Activated T-helper 9 cell treated with anti-CD3 and anti-CD28 coated beads, Interleukin-2, amount 50 U/mL, for 16 hours (primary cell): Measurements from ENCODE around the gene LRP1B.
"Not testable (repeated sequence)": the region's sequence is repeated elsewhere in the genome, so short reads cannot be mapped to it uniquely, and the experiment has no call there.

Experiments
- DNase-seq: peaks from one replicate; pipeline ENCODE4 v3.0.0-alpha.2; 2020; ENCODE audit warnings: low read depth

The LRP1B gene

DNA sequence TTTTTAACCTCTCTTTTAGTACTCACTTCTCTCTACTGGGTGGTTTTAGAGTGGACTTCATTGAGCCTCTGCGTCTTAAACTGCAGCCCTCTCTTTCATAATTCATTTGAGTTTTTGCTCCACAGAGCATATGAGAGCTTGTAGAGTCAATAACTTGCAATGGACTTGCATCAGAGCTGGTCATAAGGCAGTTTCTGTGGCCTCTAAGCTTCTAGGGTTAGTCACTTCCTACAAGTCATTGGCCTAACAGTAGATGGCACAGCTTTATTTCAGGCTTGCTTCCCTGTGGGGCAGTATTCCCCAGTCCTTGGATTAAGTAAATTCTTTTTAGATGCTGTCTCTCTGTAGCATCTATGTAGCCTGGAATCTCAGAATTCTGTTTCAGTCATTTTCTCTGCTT lies 1435.7 kb downstream of the LRP1B start:
- no peak for DNase-seq

DNA sequence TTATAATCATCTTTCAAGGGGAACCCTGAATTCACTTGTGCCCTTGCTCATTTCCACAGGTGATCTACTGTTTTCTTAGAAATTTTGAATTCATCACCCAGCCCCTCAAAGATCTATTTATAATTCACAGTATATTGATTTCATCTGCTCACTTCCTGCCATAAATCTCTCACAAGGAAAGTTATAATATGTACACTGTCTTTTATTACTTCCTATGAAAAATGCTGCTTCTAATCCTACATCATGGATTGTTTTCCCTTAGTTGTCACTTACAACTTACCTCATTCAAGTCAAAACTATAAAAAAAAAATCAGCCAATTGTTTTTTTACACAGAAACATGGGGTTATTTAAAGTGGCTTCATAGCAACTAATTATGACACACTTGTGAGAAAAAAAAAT lies 1443.0 kb downstream of the LRP1B start:
- DNase-seq, result no peak

DNA sequence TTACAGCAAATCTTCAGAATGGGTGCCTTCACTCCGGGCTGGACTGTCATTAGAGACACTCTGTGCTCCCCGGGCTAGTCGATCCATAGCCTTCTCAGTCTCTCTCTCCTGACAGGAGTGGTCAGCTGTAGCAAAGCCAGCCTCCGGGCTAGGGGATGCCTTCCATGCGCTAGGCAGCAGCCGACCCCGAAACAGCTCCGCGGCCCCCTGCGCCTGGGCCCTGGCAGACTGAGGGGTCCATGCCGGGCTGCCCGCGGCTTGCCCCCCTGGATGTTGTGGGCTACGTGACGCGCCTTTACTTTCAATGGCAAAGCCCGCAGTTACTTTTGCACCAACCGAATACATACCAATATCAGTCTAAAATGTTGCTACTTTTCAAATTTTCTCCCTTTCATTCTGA lies 1447.2 kb downstream of the LRP1B start:
- no peak for DNase-seq

DNA sequence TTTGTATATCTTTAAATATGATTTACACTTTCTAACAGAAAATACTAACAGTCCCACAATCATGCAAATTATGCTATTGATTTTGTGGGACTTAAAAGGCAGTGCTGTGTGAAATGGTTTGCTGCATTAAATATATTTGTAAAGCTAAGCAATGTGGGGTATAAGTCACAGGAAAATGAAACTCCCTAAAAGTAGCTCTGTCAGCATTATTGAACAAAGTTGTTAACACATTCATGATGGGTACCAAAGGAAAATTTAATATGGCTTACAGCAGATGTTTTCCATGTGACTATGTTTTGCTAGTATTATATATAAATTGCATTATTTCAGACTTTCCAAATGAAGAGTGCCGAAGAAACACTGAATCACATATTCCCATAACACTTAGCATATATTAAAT lies 1450.0 kb downstream of the LRP1B start:
- no peak for DNase-seq

DNA sequence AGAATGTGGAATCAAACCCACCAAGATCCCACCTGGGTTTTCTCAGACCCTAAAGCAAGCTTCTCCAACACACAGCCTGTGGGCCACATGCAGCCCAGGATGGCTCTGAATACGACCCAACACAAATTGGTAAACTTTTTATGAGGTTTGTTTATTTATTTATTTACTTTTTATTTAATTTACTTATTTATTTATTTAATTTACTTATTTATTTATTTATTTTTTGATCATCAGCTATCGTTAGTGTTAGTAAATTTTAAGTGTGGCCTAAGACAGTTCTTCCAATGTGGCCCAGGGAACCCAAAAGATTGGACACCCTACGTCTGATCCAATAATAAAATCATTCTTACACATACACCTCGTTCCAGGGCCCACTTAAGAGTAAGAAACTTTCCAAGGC lies 1451.1 kb downstream of the LRP1B start:
- no peak for DNase-seq

DNA sequence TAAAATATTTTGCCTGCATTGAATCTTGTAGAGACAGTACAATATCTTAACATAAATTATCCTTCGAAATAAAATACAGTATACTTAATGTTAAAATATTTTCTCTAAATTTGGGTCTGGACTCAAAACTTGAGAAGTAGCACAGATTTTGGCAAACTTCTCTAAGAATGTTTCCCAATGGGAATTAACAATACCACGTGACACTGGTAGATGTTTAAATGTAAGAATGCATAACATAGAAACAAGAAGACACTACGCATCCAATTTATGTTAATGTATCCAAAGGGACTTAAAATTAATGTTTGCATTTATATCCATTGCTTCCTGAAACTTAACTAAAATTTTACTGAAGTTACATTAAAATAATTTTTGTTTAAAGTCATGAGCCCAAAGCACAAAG lies 1460.9 kb downstream of the LRP1B start:
- no peak for DNase-seq

DNA sequence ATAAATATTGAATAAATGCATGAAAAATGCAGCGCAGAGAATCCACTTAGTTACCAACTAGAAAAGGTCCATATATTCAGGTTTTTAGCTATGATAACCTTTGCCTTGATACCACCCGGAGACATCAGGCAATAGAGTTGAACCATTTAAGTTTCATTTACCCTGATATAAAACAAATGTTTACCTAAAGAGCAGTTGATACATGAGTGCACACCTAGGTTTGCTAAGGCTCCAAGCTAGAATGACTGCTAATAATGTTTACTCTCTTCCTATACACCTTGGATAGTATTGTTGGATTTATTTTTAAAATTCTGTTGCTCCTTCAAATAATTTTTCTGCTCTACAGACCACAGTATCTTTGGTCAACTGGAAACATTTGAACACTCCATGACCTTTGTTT lies 1463.6 kb downstream of the LRP1B start:
- DNase-seq, result no peak

DNA sequence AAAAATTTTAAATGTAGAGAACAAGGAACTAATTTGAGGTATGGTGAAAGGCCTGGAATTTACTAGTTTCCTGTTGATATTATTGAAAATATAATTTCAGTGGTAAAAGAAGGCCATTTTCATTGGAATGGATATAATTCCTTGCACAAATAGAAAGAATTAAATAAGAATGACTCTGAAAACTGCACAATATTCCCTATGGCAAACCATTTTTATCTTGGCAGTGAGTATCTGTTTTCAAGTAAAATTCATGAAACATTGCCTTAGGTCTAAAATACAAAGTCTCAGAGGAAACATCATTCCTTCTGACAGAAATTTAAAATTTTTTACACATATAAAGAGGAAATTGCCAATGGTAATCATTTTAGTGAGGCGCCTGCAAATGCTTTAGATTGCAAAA lies 1468.3 kb downstream of the LRP1B start:
- no peak for DNase-seq

DNA sequence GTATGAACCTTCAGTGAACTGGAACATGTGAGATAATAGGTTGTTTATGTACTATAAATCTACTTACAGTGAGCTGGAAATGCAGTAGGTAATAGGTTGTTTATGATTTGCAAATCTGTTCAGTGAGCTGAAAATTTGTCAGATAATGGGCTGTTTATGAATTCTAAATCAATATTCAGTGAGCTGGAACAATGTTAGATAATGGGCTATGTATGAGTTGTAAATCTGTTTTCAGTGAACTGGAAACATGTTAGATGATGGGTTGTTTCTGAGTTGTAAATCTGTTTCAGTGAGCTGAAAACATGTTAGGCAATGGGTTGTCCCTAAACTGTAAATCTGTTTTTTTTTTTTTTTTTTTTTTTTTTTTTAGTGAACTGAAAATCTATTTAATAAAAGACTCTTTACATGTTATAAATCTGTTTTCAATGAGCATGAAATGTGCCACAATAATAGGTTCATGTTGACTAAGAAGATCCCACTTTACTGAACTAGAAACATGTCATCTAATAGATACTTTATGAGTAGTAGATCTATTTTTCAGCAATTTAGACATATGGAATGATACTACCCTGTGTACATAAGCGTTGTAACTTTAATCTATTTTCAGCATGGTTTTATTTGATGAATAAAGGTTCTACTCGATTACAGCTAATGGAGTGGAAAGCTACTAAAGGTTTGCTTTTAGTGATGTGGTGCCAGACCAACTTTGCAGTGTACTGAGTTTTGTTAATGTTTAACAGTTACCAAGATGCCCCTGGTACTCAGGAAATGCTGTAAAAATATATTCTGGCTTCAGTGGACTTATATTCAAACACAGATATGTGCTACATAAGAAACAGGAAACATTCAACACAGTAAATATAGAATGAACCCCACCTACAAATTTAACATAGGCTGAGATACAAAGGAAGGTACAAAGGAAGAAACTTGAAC lies 1471.8 kb downstream of the LRP1B start:
- no peak for DNase-seq

DNA sequence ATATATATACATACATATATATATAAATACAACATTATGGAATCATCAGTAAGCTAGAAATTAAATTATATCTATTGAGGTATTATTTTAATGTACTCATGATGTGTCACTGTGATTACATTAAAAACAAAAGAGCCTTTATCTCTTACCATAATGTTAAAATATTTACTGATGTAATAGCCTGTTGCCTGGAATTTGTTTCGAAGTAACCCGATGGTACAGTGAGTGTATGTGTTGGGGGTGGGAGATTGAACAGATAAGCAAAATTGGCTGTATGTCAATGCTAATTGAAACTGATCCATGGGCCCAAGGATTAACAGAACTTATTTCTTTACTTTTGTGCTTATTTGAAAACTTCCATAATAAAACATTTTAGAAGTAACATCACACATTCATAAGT lies 1473.2 kb downstream of the LRP1B start:
- DNase-seq, result no peak

DNA sequence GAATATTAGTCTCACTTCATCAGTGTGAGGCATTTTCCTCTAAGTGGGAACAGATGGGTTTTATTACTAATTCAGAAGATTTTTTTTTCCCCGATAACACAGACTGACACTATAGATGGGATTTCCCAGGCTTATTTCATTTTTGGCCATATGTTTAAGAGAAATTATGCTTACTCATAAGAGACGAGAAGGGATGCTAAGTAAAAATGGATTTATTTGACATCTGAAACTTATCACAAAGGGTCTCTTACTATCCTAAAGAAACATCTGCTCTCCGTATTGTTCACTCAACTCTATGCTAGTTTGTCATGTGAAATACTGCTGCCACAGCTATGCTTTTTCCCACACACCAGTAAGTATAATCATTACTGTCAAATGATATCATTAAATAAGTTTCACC lies 1476.3 kb downstream of the LRP1B start:
- DNase-seq, result no peak

DNA sequence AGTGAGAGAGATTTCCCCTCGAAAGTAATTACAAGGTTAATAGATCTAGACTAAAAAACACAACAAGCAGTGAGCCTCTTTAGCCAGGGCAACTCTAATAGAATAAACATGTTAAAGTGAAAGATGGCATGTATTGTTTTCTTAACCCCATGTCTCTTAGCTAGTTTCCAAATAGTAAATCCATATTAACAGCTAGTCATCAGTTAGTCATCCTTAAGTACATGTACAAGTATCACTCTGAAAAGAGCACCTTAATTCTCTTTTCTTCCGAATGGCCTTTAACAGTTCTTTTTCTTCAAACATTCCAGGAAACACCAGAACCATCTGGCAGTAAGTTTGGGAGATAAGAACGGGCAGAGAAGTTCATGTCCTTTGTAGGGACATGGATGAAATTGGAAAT lies 1480.0 kb downstream of the LRP1B start:
- DNase-seq, result no peak

DNA sequence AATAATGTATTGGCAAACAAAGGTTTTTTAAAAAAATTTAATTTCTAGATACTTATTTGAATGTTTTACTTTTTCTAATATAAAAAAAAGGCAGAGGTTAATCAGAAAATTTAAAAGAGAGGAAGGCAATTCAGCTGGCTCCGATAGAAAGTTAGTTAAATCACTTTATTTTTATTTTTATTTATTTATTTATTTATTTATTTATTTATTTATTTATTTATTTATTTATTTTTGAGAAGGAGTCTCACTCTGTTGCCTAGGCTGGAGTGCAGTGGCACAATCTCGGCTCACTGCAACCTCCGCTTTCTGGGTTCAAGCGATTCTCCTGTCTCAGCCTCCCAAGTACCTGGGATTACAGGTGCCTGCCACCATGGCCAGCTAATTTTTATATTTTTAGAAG lies 1480.7 kb downstream of the LRP1B start:
- not testable (repeated sequence) for DNase-seq

DNA sequence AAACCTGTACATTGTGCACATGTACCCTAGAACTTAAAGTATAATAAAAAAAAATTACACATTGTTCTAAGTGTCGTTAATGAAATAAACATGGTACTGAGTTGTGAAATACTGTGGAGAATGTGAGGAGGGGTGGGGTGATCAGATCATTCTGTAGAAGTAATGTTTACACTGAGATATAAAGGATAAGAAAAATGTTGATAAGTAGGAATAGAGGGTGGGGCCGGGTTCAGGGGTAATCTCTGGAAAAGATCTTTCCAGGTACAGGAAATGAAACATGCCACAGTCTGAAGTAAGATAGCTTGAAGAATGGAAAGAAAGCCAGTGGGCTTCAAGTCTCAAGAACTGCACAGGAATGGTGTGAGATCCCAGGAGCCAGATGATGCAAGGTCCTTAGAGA lies 1482.4 kb downstream of the LRP1B start:
- no peak for DNase-seq

DNA sequence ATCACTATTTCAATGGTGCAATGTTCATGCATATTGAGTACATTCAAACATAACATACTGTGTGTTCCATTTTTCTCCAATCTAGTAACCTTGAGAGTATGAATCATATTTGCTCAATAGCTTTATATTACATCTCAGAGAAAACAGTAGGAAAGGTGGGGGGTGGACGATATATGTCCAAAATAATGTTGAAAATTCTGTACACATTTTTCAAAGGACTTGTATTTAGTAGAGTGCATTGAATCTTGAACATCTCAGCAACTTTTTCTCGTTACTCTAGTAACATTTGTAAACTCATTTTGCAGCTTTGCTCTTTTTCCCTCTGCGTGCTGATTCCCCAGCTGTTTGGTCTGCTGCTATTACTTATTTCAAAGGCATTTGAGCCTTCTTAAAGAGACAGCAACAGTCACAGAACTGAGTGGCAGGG lies 1487.0 kb downstream of the LRP1B start:
- no peak for DNase-seq

DNA sequence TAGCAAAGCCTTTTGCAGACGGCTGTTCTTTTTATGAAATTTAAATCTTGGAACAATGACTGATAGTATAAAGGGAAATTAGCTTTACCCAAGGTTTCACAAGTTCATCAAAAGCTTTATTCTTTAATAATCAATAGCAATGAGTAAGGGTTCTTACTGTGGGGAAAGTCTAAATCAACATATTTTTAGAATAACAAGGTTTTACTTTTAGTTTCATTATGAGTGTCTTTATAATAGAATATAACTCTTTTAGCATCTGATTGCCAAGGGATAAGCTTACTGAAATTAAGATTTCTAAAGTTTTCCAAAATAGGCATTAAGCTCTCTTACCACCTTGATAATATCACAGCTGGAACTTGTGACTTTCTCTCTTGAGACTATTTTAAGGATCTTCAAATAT lies 1489.7 kb downstream of the LRP1B start:
- no peak for DNase-seq

DNA sequence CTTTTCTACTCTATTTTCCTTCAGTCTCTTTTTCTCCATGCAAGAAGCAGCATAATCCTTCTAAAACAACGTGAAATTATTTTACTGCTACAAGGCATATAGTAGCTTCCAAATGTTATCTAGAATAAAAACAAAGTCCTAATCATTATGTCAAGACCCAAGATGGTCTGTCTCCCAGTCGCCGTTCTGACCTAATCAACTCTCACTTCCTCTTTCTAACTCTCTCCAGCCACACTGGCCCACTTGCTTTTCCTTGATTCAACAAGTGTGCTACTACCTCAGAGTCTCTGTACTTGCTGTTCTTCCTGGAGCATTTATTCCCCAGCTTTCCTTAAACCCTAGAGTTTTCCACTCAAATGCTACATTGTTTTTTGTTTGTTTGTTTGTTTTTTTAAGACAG lies 1491.2 kb downstream of the LRP1B start:
- DNase-seq, result no peak

DNA sequence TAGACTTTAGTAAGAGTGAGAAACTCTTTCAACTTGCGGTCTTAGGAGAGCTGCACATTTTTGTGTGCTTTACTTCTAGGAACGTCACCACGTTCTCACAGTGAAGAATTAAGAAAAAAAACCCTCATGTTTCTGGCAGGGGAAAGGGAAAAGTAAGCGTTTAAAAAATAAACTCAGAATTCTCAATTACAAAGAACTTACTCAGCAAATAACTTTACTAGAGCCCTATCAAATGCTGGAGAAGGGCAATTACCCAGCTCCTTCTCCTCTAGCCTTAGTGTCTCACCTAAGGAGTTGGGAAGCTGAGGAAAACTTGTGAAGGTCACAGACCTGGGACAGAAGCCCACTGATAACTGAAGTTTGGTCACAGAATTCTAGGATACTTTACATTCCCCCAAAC lies 1500.3 kb downstream of the LRP1B start:
- no peak for DNase-seq

DNA sequence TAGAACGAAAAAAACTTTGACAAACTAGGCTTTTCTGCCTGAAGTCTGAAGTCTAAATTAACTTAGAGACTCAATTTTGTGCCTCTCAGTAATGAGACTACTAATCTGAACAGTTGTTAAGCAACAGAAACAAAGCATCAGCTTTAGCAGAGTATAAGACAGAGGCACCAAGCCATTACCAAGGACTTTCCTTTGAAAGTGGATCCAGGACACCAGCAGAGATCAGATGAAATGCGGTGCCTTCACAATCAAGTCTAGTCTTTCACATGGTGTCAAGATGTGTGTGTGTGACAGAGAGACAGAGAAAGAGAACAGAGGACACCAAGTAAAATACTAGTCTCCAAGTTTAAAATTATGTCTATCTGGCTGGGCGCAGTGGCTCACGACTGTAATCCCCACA lies 1502.9 kb downstream of the LRP1B start:
- no peak for DNase-seq

DNA sequence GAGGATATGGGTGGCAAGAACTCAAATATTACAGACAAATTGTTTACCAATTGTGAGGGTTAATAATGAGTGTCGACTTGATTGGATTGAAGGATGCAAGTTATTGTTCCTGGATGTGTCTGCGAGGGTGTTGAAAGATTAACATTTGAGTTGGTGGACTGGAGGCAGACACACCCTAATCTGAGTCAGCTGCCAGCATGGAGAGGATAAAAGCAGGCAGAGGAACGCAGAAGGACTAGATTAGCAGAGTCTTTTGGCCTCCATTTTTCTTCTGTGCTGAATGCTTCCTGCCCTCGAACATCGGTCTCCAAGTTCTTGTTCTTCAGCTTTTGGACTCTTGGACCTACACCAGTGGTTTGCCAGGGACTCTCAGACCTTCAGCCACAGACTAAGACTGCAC lies 1503.7 kb downstream of the LRP1B start:
- no peak for DNase-seq

DNA sequence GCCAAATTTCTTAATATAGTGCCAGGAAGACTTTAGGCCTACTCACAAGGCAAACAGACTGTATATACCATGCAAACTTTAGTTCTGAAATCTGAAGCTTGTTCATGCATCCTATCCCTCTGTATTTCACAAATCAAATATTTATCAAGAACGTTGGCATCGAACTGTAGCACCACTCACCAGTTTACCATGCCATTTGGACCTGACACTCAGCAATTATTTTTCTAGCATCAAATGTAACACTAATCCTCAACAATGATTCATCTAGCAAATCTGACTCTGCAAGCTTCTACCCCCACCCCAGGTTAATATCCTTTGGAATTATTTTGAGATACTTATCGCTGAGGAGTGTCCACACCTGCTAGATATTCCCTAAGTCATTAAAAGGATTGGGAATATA lies 1506.6 kb downstream of the LRP1B start:
- DNase-seq, result no peak

DNA sequence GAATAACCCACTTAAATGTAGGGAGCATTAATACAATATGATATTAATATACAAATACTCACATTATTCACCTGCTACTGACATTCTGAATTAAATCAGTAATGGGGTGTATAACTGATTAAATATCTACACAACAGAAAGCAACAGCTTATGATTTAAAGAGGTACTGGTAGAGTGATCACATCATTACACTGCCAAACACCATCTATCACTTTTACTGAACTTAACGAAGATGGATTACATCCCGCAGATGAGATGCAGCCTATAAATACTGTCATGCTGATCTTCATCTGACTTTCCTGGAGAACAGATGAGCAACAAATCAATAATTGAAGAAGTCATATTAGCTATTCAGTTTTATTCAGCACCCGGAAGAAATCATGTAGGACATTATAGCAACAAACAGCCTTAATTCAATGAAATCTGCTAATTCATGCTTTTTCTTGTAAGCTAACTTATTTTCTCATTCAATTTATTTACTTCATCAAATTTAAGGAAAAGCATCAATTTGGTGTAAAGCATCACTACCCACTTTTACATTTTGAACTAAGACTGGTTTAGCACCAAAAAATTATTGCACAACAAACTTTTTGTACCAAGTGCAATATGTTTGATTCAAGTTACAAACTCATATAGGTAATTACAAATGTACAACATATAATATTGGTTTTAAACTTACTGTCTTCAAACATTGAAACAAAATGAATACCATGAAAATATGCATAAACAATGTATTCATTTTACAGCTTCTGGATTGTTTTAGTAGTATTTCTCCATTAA lies 1509.0 kb downstream of the LRP1B start:
- no peak for DNase-seq

DNA sequence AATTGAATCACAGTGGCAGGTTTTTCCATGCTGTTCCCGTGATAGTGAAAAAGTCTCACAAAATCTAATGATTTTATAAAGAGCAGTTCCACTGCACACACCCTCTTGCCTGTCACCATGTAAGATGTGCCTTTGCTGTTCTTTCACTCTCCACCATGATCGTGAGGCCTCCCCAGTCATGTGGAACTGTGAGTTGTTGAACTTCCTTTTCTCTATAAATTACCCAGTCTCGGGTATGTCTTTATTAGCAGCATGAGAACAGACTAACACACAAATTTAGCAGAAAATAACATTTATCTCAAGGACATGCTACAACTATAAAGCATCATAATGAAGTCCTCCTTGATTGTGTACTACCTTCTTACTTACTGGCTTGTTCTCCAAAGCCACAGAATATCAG lies 1526.0 kb downstream of the LRP1B start:
- no peak for DNase-seq
